Omental fat pad (tissue), 4 donors: ENCODE data around the gene SCN9A. TPM values are rescaled to one million over a fixed set of nuclear protein-coding genes. Genes with fewer than 3 reads are reported as not detected.

Experiments
- ATAC-seq: fragments of 150-250 bp; one replicate; pipeline ENCODE4 v1.9.1; 2016; ENCODE audit warnings: mild to moderate bottlenecking, moderate library complexity; ENCODE audit not compliant: low FRiP score
- DNase-seq: peaks from one replicate; pipeline ENCODE4 v3.0.0-alpha.2; 2019; ENCODE audit warnings: low spot score
- CTCF ChIP-seq, 3 donors: fragments of 450-650 bp; IDR thresholded peaks; one replicate each; pipeline ENCODE4 v1.5.1; 2016 to 2017; ENCODE audit warnings: antibody characterized with exemption in 3 of 3, mild to moderate bottlenecking in 3 of 3, moderate library complexity in 2 of 3
- total RNA-seq, 4 donors: library from RNA; depleted of rRNA; stranded (reverse); fragments of >200 nt; gene quantifications; one replicate each; pipeline ENCODE4 v1.1.0, GENCODE V29; 2016

SCN9A gene
- total RNA-seq, 4 donors from 2014 or later = 6.0 to 13.9 (median 7.1) TPM

GRCh38 chr2:166351319-166351718, 24.4 kb downstream of the SCN9A start:
- ATAC-seq = no peak
- TF ChIP-seq CTCF (IDR thresholded peaks at IDR 0.05) = no peak
- DNase-seq = no peak

DNA sequence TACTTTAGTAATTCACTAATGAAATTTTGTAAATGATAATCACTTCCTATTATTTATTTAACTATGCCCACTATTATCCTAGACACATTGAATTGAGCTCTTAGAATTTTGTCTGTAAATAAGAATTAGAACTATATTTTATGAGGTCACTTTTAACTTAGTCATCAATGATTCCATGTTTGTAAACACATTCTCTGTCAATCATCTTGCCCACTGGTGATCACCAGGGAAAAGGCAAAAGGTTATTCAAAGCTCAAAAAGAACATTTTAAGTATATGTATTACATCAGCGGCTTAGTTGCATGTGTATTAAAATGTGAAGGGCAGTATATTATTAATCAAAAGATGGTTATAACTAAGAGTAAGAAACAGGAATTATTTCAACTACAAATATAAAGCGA, 25.2 kb downstream of the SCN9A start:
- DNase-seq = no peak
- ATAC-seq = no peak
- no peak for TF ChIP-seq CTCF (IDR thresholded peaks at IDR 0.05)

GRCh38 chr2:166344286-166345113, 31.2 kb downstream of the SCN9A start:
- TF ChIP-seq CTCF (IDR thresholded peaks at IDR 0.05) = no peak
- DNase-seq (no peak), ATAC-seq (no peak)

DNA sequence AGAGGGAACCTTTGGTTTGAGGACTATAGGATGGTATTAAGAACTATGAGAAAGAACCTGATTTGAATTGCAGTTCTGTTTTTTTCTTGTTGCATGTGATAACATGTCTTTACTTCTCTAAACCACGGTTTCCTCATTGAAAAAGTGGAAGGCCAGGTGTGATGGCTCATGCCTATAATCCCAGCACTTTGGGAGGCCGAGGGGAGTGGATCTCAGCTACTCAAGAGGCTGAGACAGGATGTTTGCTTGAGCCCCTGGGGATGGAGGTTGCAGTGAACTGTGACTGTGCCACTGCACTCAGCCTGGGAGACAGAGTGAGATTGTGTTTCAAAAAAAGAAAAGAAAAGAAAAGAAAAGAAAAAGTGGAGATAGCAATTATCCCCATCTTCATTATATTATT, 32.3 kb downstream of the SCN9A start:
- TF ChIP-seq CTCF (IDR thresholded peaks at IDR 0.05) = no peak
- ATAC-seq (no peak), DNase-seq (no peak)

- no peak for DNase-seq
- ATAC-seq = no peak
- TF ChIP-seq CTCF (IDR thresholded peaks at IDR 0.05) = no peak
Observed at GRCh38 chr2:166341426-166341825, 34.3 kb downstream of the SCN9A start.

DNA sequence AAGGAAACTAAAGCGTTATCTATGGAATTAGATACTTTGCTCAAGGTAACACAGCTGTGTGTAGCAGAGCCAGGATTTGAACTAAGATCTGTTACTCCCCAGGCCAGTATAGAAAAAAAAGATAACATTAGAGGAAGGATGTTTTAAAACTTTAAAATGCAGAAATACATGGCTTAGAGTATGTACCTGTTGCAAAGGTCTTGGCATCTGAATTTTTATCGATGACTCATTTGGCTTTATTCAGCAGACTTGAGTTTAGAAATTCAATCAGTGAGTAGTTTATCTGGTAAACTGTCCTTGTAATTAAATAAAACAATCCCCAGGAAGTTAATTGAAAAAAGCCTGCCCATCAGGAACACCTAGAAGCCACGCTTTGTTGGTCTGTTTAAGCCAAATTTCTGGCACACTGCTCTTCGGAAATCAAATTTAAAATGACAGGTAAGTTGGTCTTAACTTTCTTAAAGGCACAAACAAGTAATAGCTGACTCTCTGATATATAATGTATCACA, 36.9 kb downstream of the SCN9A start:
- ATAC-seq (no peak), DNase-seq (no peak)
- TF ChIP-seq CTCF (IDR thresholded peaks at IDR 0.05) = no peak

DNA sequence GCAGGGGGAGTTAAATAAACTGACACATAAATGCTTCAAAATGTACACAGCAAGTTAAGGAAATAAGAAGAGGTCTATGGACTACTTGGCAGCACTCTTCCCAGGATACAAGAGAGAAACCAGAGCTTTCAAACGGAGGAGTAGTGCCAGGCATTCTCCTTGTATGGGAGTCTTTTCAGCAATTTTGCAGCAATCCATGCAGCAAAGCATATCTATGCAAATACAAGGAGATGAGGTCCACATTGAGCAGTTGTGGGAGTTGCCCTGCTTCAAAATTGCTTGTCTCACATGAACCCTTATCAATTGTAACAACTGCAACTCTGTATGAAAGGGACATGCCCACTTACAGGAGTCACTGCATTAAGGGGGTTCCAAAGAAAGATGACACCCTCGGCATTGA, 37.8 kb downstream of the SCN9A start:
- no peak for ATAC-seq

More for the DNA sequence above, 37.8 kb downstream of the SCN9A start:
- TF ChIP-seq CTCF (IDR thresholded peaks at IDR 0.05) = no peak
- DNase-seq = no peak
